Caco-2 (cell line): ENCODE results near the gene LMNB1. TPM values are rescaled to one million over a fixed set of nuclear protein-coding genes. Genes with fewer than 3 reads are reported as not detected.
"Not testable (repeated sequence)": the region's sequence is repeated elsewhere in the genome, so short reads cannot be mapped to it uniquely, and the experiment has no call there.

Experiments used
- BruUV-seq: library from RNA; stranded (reverse); fragments of 400-500 nt; replicated peaks from 2 replicates; lab custom pipeline; 2021; lab: Mats Ljungman, UMichigan
- CTCF ChIA-PET: fragments of 300-600 bp; sonication (Branson Sonifier 250); formaldehyde crosslinking; loops from one replicate; lab custom pipeline; 2022; ENCODE audit warnings: antibody characterized with exemption; lab: Charles Lee
- POLR2A ChIA-PET: fragments of 300-600 bp; sonication (Branson Sonifier 250); formaldehyde crosslinking; loops from one replicate; lab custom pipeline; 2022; ENCODE audit warnings: antibody characterized with exemption; lab: Charles Lee
- DNase-seq, 2 experiments: peaks; one replicate each; pipeline versions ENCODE4 v3.0.0 to v3.0.0-alpha.2; 2020 to 2022
- H3K27me3 ChIP-seq: replicated peaks from 2 replicates; pipeline ENCODE4 v1.6.0; 2011; ENCODE audit warnings: low read length; ENCODE audit not compliant: control insufficient read depth, insufficient read depth
- H3K36me3 ChIP-seq: 2 replicates; pipeline ENCODE4 v1.5.1; 2011; ENCODE audit warnings: low read length; ENCODE audit not compliant: control insufficient read depth, insufficient read depth
- H3K4me1 ChIP-seq: fragments of 250-450 bp; sonication (Bioruptor Pico); 2 replicates; pipeline ENCODE4 v1.5.1; 2020; ENCODE audit warnings: mild to moderate bottlenecking
- H3K4me3 ChIP-seq: 2 replicates; pipeline ENCODE4 v1.5.1; 2011; ENCODE audit warnings: low read depth, mild to moderate bottlenecking, control low read depth, low read length
- H3K9me3 ChIP-seq: fragments of 250-450 bp; sonication (Bioruptor Pico); 2 replicates; pipeline ENCODE4 v1.5.1; 2020; ENCODE audit warnings: mild to moderate bottlenecking, moderate library complexity
- H3K27ac Mint-ChIP-seq: one replicate; pipeline ENCODE4 v1.8.0; 2022; ENCODE audit warnings: mixed read lengths; ENCODE audit not compliant: unreplicated experiment
- H3K27me3 Mint-ChIP-seq: one replicate; pipeline ENCODE4 v1.8.0; 2022; ENCODE audit warnings: mixed read lengths; ENCODE audit not compliant: insufficient read depth, unreplicated experiment
- H3K36me3 Mint-ChIP-seq: one replicate; pipeline ENCODE4 v1.8.0; 2022; ENCODE audit warnings: mild to moderate bottlenecking, mixed read lengths; ENCODE audit not compliant: insufficient read depth, unreplicated experiment
- H3K4me1 Mint-ChIP-seq: one replicate; pipeline ENCODE4 v1.8.0; 2022; ENCODE audit warnings: low read depth, mixed read lengths; ENCODE audit not compliant: unreplicated experiment
- H3K4me3 Mint-ChIP-seq: one replicate; pipeline ENCODE4 v1.8.0; 2022; ENCODE audit warnings: mild to moderate bottlenecking, moderate library complexity, mixed read lengths; ENCODE audit not compliant: unreplicated experiment
- H3K9me3 Mint-ChIP-seq: one replicate; pipeline ENCODE4 v1.8.0; 2022; ENCODE audit warnings: mixed read lengths; ENCODE audit not compliant: unreplicated experiment
- CTCF ChIP-seq, 2 experiments: fragments of 200-600 bp in 1 of 2; IDR thresholded peaks; 1 replicate in 1 of 2; 2 replicates in 1 of 2; pipeline versions ENCODE4 v1.5.1 to v1.8.0; 2011 to 2022; ENCODE audit warnings: antibody characterized with exemption in 1 of 2, control low read depth in 1 of 2, inconsistent platforms in 1 of 2, low read depth in 1 of 2, low read length in 1 of 2, mild to moderate bottlenecking in 1 of 2, moderate library complexity in 1 of 2; ENCODE audit not compliant: insufficient read depth in 1 of 2, severe bottlenecking in 1 of 2, unreplicated experiment in 1 of 2
- intact Hi-C: fragments of 100-400 bp; cut with micrococcal nuclease; formaldehyde crosslinking; loops from one replicate; pipeline ENCODE4 v1.10.0; 2022; ENCODE audit not compliant: unreplicated experiment
- total RNA-seq: library from RNA; stranded (reverse); gene quantifications from 2 replicates; pipeline ENCODE4 v1.2.3, GENCODE V29; 2022

Gene LMNB1
- total RNA-seq, 1 experiment from 2014 or later, result 152 TPM

- Mint-ChIP-seq H3K27ac (no peak overlapping the region), H3K9me3 (no peaks in the 10 kb centered on the region), H3K36me3 (no peaks in the 10 kb centered on the region), H3K4me3 (no peak overlapping the region), H3K27me3 (no peaks in the 10 kb centered on the region), H3K4me1 (no peaks in the 10 kb centered on the region)
- Histone ChIP-seq H3K9me3 (no peaks in the 10 kb centered on the region), H3K36me3 (no peaks in the 10 kb centered on the region), H3K4me1 (no peaks in the 10 kb centered on the region), H3K4me3 (no peak overlapping the region), H3K27me3 (no peaks in the 10 kb centered on the region)
- CTCF ChIA-PET, result no interaction called here
- no peak for DNase-seq
- no TSS peak for BruUV-seq
- intact Hi-C loops, result no loop called here
- POLR2A ChIA-PET, result no interaction called here
- TF ChIP-seq CTCF (IDR thresholded peaks at IDR 0.05; ENCODE audit: insufficient read depth in 1 of 2, low read depth in 1 of 2, low read length in 1 of 2, severe bottlenecking in 1 of 2, unreplicated experiment in 1 of 2), result no peak
Observed at GRCh38 chr5:126769703-126770102, 7.2 kb upstream of the LMNB1 start.

- CTCF ChIA-PET, result interaction anchor here (0.7 kb wide), 1 partner anchor 96 kb away, joined by 3 read pairs; no protein-coding TSS in a partner anchor
- H3K4me3 Mint-ChIP-seq, H3K4me1 ChIP-seq, H3K4me1 Mint-ChIP-seq, H3K27ac Mint-ChIP-seq, POLR2A ChIA-PET, DNase-seq, H3K9me3 Mint-ChIP-seq, H3K27me3 Mint-ChIP-seq, H3K36me3 ChIP-seq, intact Hi-C loops, H3K9me3 ChIP-seq, BruUV-seq, H3K27me3 ChIP-seq, H3K4me3 ChIP-seq: not testable (repeated sequence)
- peaks cover 18% of the 10 kb centered on the region for H3K36me3 Mint-ChIP-seq
Observed at GRCh38 chr5:126773536-126773935, 3.4 kb upstream of the LMNB1 start.

- H3K36me3 ChIP-seq, H3K27me3 ChIP-seq, H3K9me3 Mint-ChIP-seq, H3K4me1 Mint-ChIP-seq, intact Hi-C loops, H3K4me3 ChIP-seq, H3K4me1 ChIP-seq, H3K4me3 Mint-ChIP-seq, BruUV-seq, DNase-seq, H3K27ac Mint-ChIP-seq, H3K9me3 ChIP-seq, H3K27me3 Mint-ChIP-seq, POLR2A ChIA-PET: not testable (repeated sequence)
- CTCF ChIA-PET, result interaction anchor here (0.7 kb wide), 1 partner anchor 61 kb away, joined by 8 read pairs; no protein-coding TSS in a partner anchor
- H3K36me3 Mint-ChIP-seq, result peaks cover 21% of the 10 kb centered on the region
Observed at GRCh38 chr5:126774595-126774994, 2.3 kb upstream of the LMNB1 start.

GRCh38 chr5:126777257-126777974, 480 bp downstream of the LMNB1 start:
- intact Hi-C loops, result loop anchor here (1.0 kb wide), 1 partner anchor 177 kb away; the partner anchor contains the start of gene PHAX
- no TSS peak for BruUV-seq
- peak in 1 of 2 experiments; percentile 31 for TF ChIP-seq CTCF (IDR thresholded peaks at IDR 0.05; ENCODE audit: insufficient read depth in 1 of 2, low read depth in 1 of 2, low read length in 1 of 2, severe bottlenecking in 1 of 2, unreplicated experiment in 1 of 2)
- H3K4me1 Mint-ChIP-seq, result peaks cover 6% of the 10 kb centered on the region
- peak overlapping the region; percentile 99 for H3K4me3 Mint-ChIP-seq
- H3K27me3 Mint-ChIP-seq, result no peaks in the 10 kb centered on the region
- Histone ChIP-seq H3K4me3 (peak overlapping the region; percentile 92), H3K4me1 (peaks cover 15% of the 10 kb centered on the region), H3K27me3 (no peaks in the 10 kb centered on the region), H3K36me3 (no peaks in the 10 kb centered on the region), H3K9me3 (no peaks in the 10 kb centered on the region)
- DNase-seq, result peak; percentile 56 to 71
- CTCF ChIA-PET, result interaction anchor here (0.6 to 2.5 kb wide), 11 partner anchors 10 to 182 kb away, joined by 3 to 14 read pairs (median 5); partner anchors contain the start of genes ALDH7A1 and PHAX
- POLR2A ChIA-PET, result interaction anchor here (0.6 to 1.2 kb wide), 6 partner anchors 14 to 176 kb away, joined by 3 to 6 read pairs (median 3); partner anchors contain the start of gene PHAX
- peaks cover 28% of the 10 kb centered on the region for H3K36me3 Mint-ChIP-seq
- peak overlapping the region; percentile 96 for H3K27ac Mint-ChIP-seq
- H3K9me3 Mint-ChIP-seq, result no peaks in the 10 kb centered on the region
